ENCODE results near the gene SMURF1.

Gene SMURF1

GRCh38 chr7:99124236-99124635, 19.7 kb downstream of the SMURF1 start:
- ChIA-PET POLR2A (ENCODE audit: low non-redundant PET) (no interaction called here), CTCF (no interaction called here)
- TF ChIP-seq CTCF (conservative IDR thresholded peaks at IDR 0.05; ENCODE audit: low read depth) = no peak
- H3K27ac ChIP-seq = no peak overlapping the region
- no peak for DNase-seq (ENCODE audit: low spot score)

GRCh38 chr7:99123571-99124033, 20.3 kb downstream of the SMURF1 start:
- ChIA-PET POLR2A (ENCODE audit: low non-redundant PET) (no interaction called here), CTCF (no interaction called here)
- H3K27ac ChIP-seq = peak overlapping the region; percentile 54
- TF ChIP-seq CTCF (conservative IDR thresholded peaks at IDR 0.05; ENCODE audit: low read depth) = no peak
- no peak for DNase-seq (ENCODE audit: low spot score)

GRCh38 chr7:99122762-99123161, 21.1 kb downstream of the SMURF1 start:
- no peak for TF ChIP-seq CTCF (conservative IDR thresholded peaks at IDR 0.05; ENCODE audit: low read depth)
- no peak overlapping the region for H3K27ac ChIP-seq
- POLR2A ChIA-PET (ENCODE audit: low non-redundant PET) = no interaction called here
- DNase-seq (ENCODE audit: low spot score) = no peak
- CTCF ChIA-PET = no interaction called here

DNA sequence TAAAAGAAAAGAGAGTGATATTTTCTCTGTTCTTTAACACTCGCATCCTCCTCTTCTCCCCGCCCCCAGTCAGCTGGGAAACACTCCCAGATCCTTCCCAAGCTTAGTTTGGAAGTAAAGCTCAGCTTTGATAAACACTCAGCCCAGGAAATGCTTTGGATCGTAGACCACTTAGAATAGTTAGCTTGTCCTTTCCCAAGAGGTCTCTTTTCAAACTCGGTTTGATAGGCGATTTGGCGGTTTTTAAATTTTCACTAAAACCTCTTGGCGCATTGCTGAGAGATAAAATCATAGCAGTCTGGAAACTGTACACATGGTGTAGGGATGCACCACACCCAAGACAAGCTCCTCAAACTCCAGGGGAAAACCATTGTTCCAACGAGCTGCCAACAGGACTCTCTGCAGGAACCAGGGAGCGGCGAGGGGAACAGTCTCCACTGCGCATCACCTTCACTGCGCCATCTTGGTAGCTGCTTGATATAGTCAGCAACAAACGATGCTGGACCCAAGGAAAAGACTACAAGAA, 22.3 kb downstream of the SMURF1 start:
- TF ChIP-seq CTCF (conservative IDR thresholded peaks at IDR 0.05; ENCODE audit: low read depth) = no peak
- no peak for DNase-seq (ENCODE audit: low spot score)
- no peak overlapping the region for H3K27ac ChIP-seq
- POLR2A ChIA-PET (ENCODE audit: low non-redundant PET) = no interaction called here
- CTCF ChIA-PET = no interaction called here

DNA sequence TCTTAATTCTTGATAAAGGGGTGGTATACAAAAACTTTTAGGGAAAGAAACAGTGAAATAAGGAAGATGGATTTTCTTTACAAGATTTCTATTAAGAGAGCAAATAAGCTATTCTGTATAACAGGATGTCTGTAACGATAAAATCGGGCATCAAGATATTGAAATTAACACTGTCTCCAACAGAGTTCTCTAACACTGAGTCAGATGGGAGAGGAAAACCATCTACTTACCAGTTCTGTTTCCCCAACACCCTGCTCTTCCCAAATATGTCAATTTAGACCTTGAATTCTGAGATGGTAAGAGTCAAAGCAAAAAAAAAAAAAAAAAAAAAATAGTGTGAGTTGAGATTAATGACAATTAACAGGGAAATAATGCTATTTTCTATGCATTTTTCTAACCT, 23.0 kb downstream of the SMURF1 start:
- no peak overlapping the region for H3K27ac ChIP-seq
- no peak for TF ChIP-seq CTCF (conservative IDR thresholded peaks at IDR 0.05; ENCODE audit: low read depth)
- POLR2A ChIA-PET (ENCODE audit: low non-redundant PET) = no interaction called here
- CTCF ChIA-PET = no interaction called here
- DNase-seq (ENCODE audit: low spot score) = no peak

GRCh38 chr7:99120501-99120900, 23.4 kb downstream of the SMURF1 start:
- H3K27ac ChIP-seq = no peak overlapping the region
- DNase-seq (ENCODE audit: low spot score) = no peak
- CTCF ChIA-PET = interaction anchor here (0.9 kb wide), 1 partner anchor 10 kb away, joined by 4 read pairs; no protein-coding TSS in a partner anchor
- TF ChIP-seq CTCF (conservative IDR thresholded peaks at IDR 0.05; ENCODE audit: low read depth) = no peak
- POLR2A ChIA-PET (ENCODE audit: low non-redundant PET) = no interaction called here

DNA sequence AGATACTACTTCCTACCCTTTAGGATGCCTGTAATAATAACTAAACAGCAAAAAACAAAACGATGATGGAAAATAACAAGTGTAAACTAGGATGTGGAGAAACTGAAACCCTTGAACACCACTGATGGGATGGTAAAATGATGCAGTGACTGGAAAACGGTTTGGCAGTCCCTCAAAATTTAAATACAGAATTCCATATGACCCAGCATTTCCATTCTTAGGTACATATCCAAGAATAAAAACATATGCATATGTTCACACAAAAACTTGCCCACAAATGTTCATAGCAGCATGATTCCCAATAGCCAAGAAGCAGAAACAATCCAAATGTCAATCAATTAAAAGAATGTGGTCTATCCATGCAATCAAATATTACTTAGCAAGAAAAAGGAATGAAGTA, 25.8 kb downstream of the SMURF1 start:
- CTCF ChIA-PET = no interaction called here
- TF ChIP-seq CTCF (conservative IDR thresholded peaks at IDR 0.05; ENCODE audit: low read depth) = no peak
- DNase-seq (ENCODE audit: low spot score) = no peak
- POLR2A ChIA-PET (ENCODE audit: low non-redundant PET) = no interaction called here
- H3K27ac ChIP-seq = no peak overlapping the region
